Transverse colon (tissue), 4 donors: ENCODE measurements around the gene LSM6. TPM values are rescaled to one million over a fixed set of nuclear protein-coding genes. Genes with fewer than 3 reads are reported as not detected.

ENCODE experiments used
- DNase-seq: peaks from one replicate; pipeline ENCODE4 v3.0.0-alpha.2; 2019
- H3K27ac ChIP-seq, 4 donors: fragments of 200-600 bp; sonication (generic); 2 replicates each; pipeline ENCODE4 v1.5.1; 2016 to 2018; ENCODE audit warnings: inconsistent platforms in 4 of 4
- H3K27me3 ChIP-seq: fragments of 200-600 bp; sonication (generic); 2 replicates; pipeline ENCODE4 v1.5.1; 2017; ENCODE audit warnings: inconsistent platforms
- H3K36me3 ChIP-seq, 4 donors: fragments of 200-600 bp; sonication (generic); 2 replicates each; pipeline ENCODE4 v1.5.1; 2017 to 2019; ENCODE audit warnings: inconsistent platforms in 4 of 4
- H3K4me1 ChIP-seq, 4 donors: fragments of 200-600 bp; sonication (generic); 2 replicates each; pipeline ENCODE4 v1.5.1; 2017 to 2020; ENCODE audit warnings: inconsistent platforms in 4 of 4
- H3K4me3 ChIP-seq, 4 donors: fragments of 200-600 bp; sonication (generic); 1 replicate in 1 of 4; 2 replicates in 3 of 4; pipeline versions ENCODE4 v1.5.1 to v1.6.1; 2017 to 2019; ENCODE audit warnings: inconsistent platforms in 4 of 4
- H3K9me3 ChIP-seq, 2 donors: fragments of 200-600 bp; sonication (generic); 2 replicates each; pipeline ENCODE4 v1.5.1; 2017 to 2019; ENCODE audit warnings: inconsistent platforms in 2 of 2
- EP300 ChIP-seq: sonication (generic); formaldehyde crosslinking; IDR thresholded peaks from one replicate; pipeline ENCODE4 v1.6.1; 2017; ENCODE audit warnings: antibody characterized with exemption, low read depth
- POLR2A ChIP-seq: fragments of 450-650 bp; IDR thresholded peaks from one replicate; pipeline ENCODE4 v1.6.1; 2016; ENCODE audit warnings: antibody characterized with exemption, mild to moderate bottlenecking, moderate library complexity
- POLR2AphosphoS5 ChIP-seq, 3 donors: sonication (generic); formaldehyde crosslinking; IDR thresholded peaks; one replicate each; pipeline ENCODE4 v1.6.1; 2016; ENCODE audit warnings: antibody characterized with exemption in 3 of 3
- WGBS, 2 donors: methylation state at CpG; one replicate each; pipeline ENCODE4 v1.1.5; 2018; ENCODE audit warnings: low coverage in 1 of 2; 5-methylcytosine and 5-hydroxymethylcytosine counted together
- in situ Hi-C, 4 donors: fragments of 200-750 bp; cut with MboI; loops; one replicate each; pipeline versions ENCODE4 v1.15.0 to v1.15.1; 2017; ENCODE audit warnings: low sequenced_read_pairs in 3 of 4, low pct_ligation_motif_present in 1 of 4, low pct_unique_long_range_greater_than_20kb in 1 of 4
- intact Hi-C: fragments of 100-400 bp; cut with DNase I; formaldehyde crosslinking; loops from one replicate; pipeline ENCODE4 v1.15.1; 2023; ENCODE audit warnings: low total_unique reads
- total RNA-seq, 4 donors: library from RNA; depleted of rRNA; stranded (reverse); fragments of >200 nt; gene quantifications; one replicate each; pipeline ENCODE4 v1.1.0, GENCODE V29; 2016
- TF ChIP-seq, protein P1 (sequence below), 5 experiments: fragments of 200-600 bp in 3 of 5; fragments of 450-650 bp in 2 of 5; sonication (generic) in 3 of 5; IDR thresholded peaks; 1 replicate in 2 of 5; 2 replicates in 3 of 5; pipeline ENCODE4 v1.5.1; 2016 to 2017; ENCODE audit warnings: antibody characterized with exemption in 5 of 5, inconsistent platforms in 3 of 5, mild to moderate bottlenecking in 2 of 5, moderate library complexity in 1 of 5

LSM6 gene
- total RNA-seq, 4 donors from 2014 or later = 1.9 to 33.2 (median 24.4) TPM

DNA sequence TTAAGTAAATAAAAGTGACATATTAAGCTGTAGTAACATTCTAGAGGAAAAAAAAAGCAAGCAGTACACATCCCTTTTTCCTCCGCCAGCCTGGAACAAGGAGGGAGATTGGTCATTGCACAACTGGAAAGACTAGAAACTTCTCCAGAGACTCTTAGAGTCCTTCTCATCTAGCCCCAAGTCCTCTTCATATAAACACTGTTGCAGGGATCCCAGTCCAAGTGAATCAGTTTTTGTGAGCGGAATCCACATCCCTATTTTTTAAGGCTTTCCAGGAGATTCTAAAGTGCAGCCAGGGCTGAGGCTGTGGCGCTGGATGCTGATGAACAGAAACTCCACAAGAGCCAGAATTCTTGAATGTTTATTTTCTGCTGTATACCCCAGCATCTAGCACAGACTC lies 62.6 kb downstream of the LSM6 start:
- in situ Hi-C loops = no loop called here
- Histone ChIP-seq H3K36me3 (no peaks in the 10 kb centered on the region), H3K4me3 (no peak overlapping the region), H3K27ac (peak overlapping the region in 1 of 4 donors; percentile 6), H3K27me3 (no peaks in the 10 kb centered on the region), H3K4me1 (peaks cover 6 to 24% (median 14%) of the 10 kb centered on the region in 4 donors), H3K9me3 (no peaks in the 10 kb centered on the region)
- intact Hi-C loops = no loop called here
- TF ChIP-seq POLR2AphosphoS5 (IDR thresholded peaks at IDR 0.05) (no peak), EP300 (no peak), POLR2A (no peak)
- TF ChIP-seq, protein P1, sequence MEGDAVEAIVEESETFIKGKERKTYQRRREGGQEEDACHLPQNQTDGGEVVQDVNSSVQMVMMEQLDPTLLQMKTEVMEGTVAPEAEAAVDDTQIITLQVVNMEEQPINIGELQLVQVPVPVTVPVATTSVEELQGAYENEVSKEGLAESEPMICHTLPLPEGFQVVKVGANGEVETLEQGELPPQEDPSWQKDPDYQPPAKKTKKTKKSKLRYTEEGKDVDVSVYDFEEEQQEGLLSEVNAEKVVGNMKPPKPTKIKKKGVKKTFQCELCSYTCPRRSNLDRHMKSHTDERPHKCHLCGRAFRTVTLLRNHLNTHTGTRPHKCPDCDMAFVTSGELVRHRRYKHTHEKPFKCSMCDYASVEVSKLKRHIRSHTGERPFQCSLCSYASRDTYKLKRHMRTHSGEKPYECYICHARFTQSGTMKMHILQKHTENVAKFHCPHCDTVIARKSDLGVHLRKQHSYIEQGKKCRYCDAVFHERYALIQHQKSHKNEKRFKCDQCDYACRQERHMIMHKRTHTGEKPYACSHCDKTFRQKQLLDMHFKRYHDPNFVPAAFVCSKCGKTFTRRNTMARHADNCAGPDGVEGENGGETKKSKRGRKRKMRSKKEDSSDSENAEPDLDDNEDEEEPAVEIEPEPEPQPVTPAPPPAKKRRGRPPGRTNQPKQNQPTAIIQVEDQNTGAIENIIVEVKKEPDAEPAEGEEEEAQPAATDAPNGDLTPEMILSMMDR (IDR thresholded peaks at IDR 0.05) = no peak
- 76 to 83% methylated on average over 3 of the region's 3 CpGs for WGBS, 2 donors
- no peak for DNase-seq

Other genes starting within 250 kb of the LSM6 start
- gene ZNF827, start 236.9 kb upstream of the LSM6 start, total RNA-seq = 10 to 100 TPM; 22.5 to 61.3 (median 29.2) TPM
- gene REELD1, start 38.8 kb downstream of the LSM6 start, total RNA-seq = 1 to 10 TPM in 1 of 4 donors, under 1 TPM in 1, not detected in 2; 0.27 to 1.4 TPM